GM19463 (cell line): ENCODE measurements around the gene PRF1.
"Not testable (repeated sequence)": the region's sequence is repeated elsewhere in the genome, so short reads cannot be mapped to it uniquely, and the experiment has no call there.

ENCODE experiments used
- ATAC-seq: cut with Tn5 transposase; IDR thresholded peaks from one replicate; pipeline ENCODE4 v1.9.1; 2021; ENCODE audit warnings: mild to moderate bottlenecking, moderate library complexity; ENCODE audit not compliant: unreplicated experiment

PRF1 gene

GRCh38 chr10:70602665-70603448, at the start of gene PRF1:
Gene PRF1, minus strand, starts transcription at chr10:70602741. Its CDS starts 1,839 bp downstream, at chr10:70600902.
- ATAC-seq: no peak

- ATAC-seq: no peak
Measured at GRCh38 chr10:70651661-70652060, 49.1 kb upstream of the PRF1 start.

- no peak for ATAC-seq
Measured at GRCh38 chr10:70650718-70651117, 48.2 kb upstream of the PRF1 start.

GRCh38 chr10:70650104-70650503, 47.6 kb upstream of the PRF1 start:
- no peak for ATAC-seq

- ATAC-seq: no peak
Measured at GRCh38 chr10:70649526-70649925, 47.0 kb upstream of the PRF1 start.

GRCh38 chr10:70648427-70648826, 45.9 kb upstream of the PRF1 start:
- no peak for ATAC-seq

GRCh38 chr10:70647086-70647485, 44.5 kb upstream of the PRF1 start:
- no peak for ATAC-seq

GRCh38 chr10:70644959-70645358, 42.4 kb upstream of the PRF1 start:
- not testable (repeated sequence) for ATAC-seq

- not testable (repeated sequence) for ATAC-seq
Measured at GRCh38 chr10:70643272-70643671, 40.7 kb upstream of the PRF1 start.

GRCh38 chr10:70639640-70640383, 37.3 kb upstream of the PRF1 start:
- ATAC-seq: not testable (repeated sequence)

- not testable (repeated sequence) for ATAC-seq
Measured at GRCh38 chr10:70634515-70634914, 32.0 kb upstream of the PRF1 start.

GRCh38 chr10:70634011-70634410, 31.5 kb upstream of the PRF1 start:
- no peak for ATAC-seq

- not testable (repeated sequence) for ATAC-seq
Measured at GRCh38 chr10:70631735-70632134, 29.2 kb upstream of the PRF1 start.

GRCh38 chr10:70629338-70629737, 26.8 kb upstream of the PRF1 start:
- ATAC-seq: no peak

- no peak for ATAC-seq
Measured at GRCh38 chr10:70626056-70626455, 23.5 kb upstream of the PRF1 start.

- ATAC-seq: no peak
Measured at GRCh38 chr10:70622981-70623844, 20.7 kb upstream of the PRF1 start.

GRCh38 chr10:70622541-70622940, 20.0 kb upstream of the PRF1 start:
- ATAC-seq: no peak

- no peak for ATAC-seq
Measured at GRCh38 chr10:70621503-70622078, 19.1 kb upstream of the PRF1 start.

GRCh38 chr10:70620020-70620289, 17.4 kb upstream of the PRF1 start:
- no peak for ATAC-seq

- no peak for ATAC-seq
Measured at GRCh38 chr10:70619271-70620019, 16.9 kb upstream of the PRF1 start.
